Activated naive CD4-positive, alpha-beta T cell (primary cell): Measurements from ENCODE around the gene KCNJ16.

Experiments
- DNase-seq, 4 experiments: peaks; one replicate each; lab custom pipeline; 2025; lab: John Stamatoyannopoulos, UW

The KCNJ16 gene

DNA sequence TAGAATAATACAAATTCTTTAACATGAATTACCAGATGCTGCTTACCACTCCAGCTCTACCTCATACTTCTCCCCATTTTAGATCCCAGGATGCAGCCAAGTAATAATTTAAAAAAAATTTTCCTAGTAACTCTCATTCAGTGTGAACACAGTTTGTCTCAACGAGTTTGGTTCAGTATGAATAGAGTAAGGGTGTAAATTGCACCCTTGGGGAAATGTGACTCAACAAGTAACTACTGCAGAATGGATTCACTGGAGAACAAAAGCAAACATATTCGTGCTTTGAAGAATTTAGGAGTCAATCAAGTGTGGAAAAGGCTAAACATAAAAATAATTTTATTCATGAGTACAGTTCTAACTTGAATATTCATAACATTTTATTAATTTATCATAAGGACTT lies 23.0 kb downstream of the KCNJ16 start:
- no peak for DNase-seq

DNA sequence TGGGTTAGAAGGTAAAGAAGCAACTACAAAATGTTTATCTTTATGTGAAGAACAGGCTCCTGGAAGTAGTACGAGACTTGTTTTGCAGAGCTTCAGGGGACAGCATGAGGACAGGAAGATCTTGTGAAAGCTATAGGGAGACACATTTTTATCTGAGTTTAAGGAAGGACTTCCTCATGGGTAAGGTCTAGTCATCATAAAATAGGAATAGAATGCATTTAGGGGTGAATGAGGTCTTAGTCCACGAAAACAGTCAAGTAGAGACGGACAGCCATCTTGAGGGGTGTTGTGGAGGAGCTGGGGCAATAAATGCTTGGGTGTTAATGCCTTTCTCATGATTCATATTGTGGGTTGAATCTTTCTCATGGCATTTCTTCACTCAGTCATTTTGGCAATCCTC lies 24.3 kb downstream of the KCNJ16 start:
- DNase-seq: no peak

GRCh38 chr17:70099884-70100283 lies 24.9 kb downstream of the KCNJ16 start:
- DNase-seq: no peak

DNA sequence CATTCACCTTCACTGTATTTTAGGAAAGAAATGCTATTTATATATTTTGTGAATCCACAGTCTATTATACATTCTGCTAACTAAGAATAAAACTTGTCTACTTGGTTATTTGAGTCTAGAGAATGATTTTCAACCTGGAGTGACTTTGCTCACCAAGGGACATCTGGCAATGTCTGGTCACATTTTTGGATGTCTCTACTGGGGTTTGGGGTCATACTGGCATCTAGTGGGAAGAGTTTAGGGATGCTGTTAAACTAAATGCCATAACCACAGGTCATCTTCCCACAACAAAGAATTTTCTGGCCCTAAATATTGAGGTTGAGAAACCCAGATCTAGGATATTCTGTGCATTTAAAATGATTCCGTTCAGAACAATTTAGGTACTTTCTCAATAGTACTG lies 26.0 kb downstream of the KCNJ16 start:
- DNase-seq: no peak

DNA sequence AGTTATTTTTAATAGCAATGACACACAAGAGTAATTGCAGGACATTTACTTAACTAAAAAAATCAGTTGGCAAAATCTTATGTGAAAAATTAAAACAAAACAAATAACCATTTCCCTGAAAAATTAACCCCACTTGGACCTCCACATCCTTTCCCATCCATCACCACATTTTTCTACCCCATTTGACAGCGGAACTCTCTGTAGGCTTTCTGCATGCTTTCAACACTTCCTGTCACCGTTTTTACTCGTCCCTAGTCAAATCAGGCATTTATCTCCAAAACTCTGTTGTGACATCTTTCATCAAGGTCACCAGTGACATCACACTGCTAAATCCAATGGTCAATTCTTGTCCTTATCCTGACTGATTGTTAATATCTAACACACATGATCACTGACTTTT lies 27.5 kb downstream of the KCNJ16 start:
- DNase-seq: no peak

GRCh38 chr17:70104791-70105523 lies 29.9 kb downstream of the KCNJ16 start:
- no peak for DNase-seq

- no peak for DNase-seq
These were observed 30.6 kb downstream of the KCNJ16 start for GRCh38 chr17:70105641-70106040.

DNA sequence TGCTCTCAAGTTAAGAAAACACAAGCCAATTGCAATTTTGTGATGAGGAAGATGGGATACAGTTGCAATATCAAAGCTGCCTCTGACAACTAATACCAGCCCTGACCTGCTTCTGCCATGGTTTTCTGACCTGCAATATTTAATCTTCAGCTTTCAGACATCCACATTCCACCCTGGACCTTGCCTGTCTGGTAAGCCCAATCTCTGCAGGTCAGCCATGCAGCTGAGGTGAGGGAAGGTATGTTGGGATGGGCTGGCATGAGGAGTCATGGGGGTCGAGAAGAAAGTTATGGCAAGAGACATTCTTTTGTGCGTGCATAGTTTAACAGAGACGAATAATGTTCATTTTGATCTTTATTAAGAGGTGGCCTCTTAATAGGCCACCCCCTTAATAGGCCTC lies 31.5 kb downstream of the KCNJ16 start:
- no peak for DNase-seq

- no peak for DNase-seq
These were observed 32.4 kb downstream of the KCNJ16 start for GRCh38 chr17:70107441-70107840.

GRCh38 chr17:70107904-70108565 lies 33.0 kb downstream of the KCNJ16 start:
- DNase-seq: no peak

DNA sequence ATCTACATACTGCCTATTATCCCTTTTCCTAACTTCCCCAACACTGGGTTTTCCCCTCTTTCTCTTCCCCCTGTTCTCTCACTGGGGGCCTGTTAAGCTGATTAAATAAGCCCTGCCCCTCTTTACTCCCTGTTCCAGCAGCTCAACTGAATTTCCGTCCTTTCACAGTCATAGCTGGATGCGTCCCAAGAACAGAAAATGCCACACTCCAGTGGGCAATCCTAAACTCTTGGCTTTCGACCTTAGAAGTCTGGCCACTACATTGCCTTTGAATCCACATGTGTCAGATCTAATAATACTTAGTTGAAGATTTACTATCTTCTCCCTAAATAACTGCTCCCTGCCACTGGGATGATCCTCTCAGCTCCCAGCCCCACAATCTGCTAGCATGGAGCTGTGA lies 34.5 kb downstream of the KCNJ16 start:
- no peak for DNase-seq

- no peak for DNase-seq
These were observed 35.4 kb downstream of the KCNJ16 start for GRCh38 chr17:70110443-70110880.

DNA sequence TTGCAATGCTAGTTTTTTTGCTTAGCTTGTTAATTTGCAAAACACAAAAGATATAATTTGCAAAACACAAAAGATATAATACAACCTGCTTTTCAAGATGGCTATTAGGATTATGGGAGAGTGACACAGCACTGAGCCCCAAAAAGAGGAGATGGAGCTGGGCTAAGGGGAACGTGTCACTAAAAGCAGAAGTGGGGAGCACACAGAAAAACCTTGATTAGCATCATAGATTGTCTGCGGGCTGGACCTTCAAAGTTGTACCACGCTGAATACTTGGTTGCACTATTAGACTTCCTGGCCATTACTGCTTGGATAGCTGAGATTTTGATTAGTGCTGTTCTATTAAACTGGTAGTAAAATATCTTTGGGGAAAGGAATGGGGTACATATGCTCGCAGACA lies 36.2 kb downstream of the KCNJ16 start:
- DNase-seq: no peak

DNA sequence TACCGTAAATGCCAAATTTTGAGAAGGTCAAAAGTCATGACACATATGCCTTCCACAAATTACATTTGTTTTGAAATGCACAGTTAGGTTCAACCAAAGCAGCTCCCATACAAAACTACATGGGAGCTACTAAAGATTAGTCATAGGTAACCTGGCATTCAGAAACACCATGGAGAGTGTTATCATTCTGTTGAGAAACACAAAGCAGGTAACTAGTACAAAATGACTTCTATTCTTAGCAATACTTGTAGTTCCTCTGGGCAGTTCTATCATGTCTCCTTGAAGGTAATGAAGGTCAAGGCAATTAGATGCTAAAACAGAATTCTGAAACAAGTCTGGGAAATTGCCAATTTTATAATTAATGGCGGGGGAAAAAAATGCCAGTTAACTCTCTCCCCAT lies 39.4 kb downstream of the KCNJ16 start:
- DNase-seq: no peak

DNA sequence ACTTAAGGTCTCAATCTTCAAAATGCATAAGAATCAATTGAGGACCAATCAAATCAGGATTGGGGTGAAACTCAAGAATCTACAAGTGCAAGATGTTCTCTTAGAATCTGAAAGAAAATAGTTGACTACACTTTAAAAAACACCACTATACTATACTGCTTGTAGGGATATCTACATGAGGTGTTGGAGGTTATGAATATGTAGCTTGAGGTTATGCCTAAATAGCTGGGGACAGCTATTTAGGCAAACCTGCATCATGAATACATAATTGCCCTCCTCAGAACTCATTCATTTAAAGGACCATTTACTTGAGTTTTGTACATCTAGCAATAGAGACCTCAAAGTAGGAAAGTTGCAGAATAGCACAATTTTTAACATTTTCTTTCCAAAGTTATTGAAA lies 40.1 kb downstream of the KCNJ16 start:
- no peak for DNase-seq

- no peak for DNase-seq
These were observed 41.9 kb downstream of the KCNJ16 start for GRCh38 chr17:70116919-70117318.

DNA sequence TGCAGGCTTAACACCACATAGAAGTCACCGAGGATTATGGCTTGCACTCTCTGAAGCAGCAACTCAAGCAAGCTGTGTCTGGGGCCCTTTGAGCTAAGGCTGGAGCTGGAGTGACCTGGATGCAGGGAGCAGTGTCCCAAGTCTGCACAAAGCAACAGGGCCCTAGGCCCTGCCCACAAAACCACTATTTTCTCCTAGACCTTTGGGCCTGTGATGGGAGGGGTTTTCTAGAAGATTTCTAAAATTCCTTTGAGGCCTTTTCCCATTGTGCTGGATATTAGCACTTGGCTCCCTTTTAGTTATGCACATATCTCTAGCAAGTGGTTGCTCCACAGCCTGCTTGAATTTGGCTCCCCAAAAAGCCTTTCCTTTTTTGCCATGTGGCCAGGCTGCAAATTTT lies 44.5 kb downstream of the KCNJ16 start:
- DNase-seq: no peak

DNA sequence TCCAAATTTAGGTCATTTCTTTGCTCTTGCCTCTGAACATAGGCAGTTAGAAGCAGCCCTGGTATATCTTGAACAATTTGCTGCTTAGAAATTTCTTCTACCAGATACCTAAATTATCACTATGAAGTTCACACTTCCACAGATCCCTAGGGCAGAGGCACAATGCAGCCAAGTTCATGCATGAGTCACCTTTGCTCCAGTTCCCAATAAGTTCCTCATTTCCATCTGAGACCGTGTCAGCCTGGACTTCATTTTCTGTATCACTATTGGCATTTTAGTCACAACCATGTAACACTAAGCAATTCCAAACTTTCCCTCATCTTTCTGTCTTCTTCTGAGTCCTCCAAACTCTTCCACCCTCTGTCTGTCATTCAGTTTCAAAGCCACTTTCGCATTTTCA lies 45.0 kb downstream of the KCNJ16 start:
- DNase-seq: no peak

DNA sequence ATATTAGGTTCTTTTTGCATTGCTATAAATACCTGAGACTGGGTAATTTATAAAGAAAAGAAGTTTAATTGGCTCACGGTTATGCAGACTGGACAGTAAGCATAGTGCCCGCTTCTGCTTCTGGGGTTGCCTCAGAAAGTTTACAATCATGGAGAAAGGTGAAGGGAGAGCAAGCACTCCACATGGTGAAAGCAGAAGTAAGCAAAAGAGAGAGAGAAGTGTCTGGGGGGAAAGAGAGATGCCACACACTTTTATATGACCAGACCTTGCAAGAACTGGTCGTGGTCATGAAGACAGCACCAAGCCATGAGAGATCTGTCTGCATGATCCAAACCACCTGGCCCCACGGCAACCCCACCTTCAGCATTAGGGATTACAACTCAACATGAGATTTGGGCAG lies 45.4 kb downstream of the KCNJ16 start:
- DNase-seq: no peak

DNA sequence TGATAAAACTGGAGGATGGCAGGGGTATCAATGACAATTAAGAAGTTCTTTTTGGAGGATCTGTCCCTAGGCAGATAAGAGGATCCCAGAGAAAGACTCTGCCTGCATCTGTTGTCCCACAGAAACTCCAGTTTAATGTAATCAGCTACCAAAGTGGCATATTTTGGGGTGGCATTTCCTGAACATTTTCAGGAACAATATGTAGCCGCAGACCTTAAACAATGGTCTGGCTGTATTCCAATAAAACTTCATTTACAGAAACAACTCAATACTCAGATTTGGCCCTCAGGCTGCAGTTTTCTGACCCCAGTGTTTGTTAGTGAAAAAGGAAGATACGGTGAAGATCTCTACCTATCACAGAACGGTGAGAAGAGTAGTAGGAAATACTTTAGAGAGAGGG lies 46.1 kb downstream of the KCNJ16 start:
- no peak for DNase-seq

GRCh38 chr17:70123193-70123592 lies 48.2 kb downstream of the KCNJ16 start:
- no peak for DNase-seq

DNA sequence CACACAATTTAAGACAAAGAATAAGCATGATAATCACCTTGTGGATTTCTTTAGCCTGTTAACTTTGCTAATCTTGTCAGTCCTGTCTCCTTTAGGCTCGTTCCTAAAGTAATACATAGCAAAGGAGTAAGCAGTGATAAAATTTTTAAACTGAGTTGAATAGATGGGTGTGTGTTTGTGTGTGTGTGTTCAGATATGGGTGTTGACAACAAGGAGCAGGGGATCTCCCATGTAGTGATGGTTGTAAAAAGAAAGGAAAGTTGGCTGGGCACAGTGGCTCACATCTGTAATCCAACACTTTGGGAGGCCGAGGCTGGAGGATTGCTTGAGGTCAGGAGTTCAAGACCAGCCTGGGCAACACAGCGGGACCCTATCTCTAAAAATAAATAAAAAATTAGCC lies 49.7 kb downstream of the KCNJ16 start:
- no peak for DNase-seq

DNA sequence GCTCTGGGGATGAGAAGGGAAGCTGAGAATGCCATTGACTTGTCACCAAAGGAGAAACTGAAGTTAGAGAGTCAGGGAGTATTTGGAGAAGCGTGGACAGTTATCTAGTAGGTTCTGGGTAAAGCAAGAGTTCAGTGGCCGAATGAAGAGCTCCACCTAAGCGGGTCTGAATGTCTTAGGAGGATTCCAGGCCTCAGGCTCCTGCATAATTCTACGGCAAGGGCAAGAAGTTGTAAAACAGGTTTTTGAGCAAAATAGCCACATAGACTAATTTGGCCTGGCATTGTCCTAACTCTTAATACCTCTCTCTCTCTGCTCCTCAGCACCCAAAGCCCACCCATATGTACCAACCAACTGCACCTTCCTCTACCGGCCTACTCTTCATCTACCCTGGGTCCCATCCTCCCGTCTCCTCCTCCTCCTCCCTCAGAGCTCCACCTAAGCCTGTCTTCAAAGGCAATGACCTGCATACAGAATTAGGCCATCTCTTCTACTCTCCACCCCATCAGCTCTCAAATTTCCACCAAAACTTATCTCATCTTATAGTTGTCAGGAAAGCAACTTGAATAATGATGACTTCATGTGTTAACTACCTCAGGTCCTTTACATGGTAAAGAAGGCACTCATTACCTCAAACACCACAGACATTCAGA lies 52.3 kb downstream of the KCNJ16 start:
- no peak for DNase-seq
